ENCODE data around the gene CRTC3. TPM values are rescaled to one million over a fixed set of nuclear protein-coding genes. Genes with fewer than 3 reads are reported as not detected.
"Not testable (repeated sequence)": the region's sequence is repeated elsewhere in the genome, so short reads cannot be mapped to it uniquely, and the experiment has no call there.

The CRTC3 gene
- total RNA-seq, 2 experiments from 2014 or later = 86.0 to 89.3 TPM

DNA sequence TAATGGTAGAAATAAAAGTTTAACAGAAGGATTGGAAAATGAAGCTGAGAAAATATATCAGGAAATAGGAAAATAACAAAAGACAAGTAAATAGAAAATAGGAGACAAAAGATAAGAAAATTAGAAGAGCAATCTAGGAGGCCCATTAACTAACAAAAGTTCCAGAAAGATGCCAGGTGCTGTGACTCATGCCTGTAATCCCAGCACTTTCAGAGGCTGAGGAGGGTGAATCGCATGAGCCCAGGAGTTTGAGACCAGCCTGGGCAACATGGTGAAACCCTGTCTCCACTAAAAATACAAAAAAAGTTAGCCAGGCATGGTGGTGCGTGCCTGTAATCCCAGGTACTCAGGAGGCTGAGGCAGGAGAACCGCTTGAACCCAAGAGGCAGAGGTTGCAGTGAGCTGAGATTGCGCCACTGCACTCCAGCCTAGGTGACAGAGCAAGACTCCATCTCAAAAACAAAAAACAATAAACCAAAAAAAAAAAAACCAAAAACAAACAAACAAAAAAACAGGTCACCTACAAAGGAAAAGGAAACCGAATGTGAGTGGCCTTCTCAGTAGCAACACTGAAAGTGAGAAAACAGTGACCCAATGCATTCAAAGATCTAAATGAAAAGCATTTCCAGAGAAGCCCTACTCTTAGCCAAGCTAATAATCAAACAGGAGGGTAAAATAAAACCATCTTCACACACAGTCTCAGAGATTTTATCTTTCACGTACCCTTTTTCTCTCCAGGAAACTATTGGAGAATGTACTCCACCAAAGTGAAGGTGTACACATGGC, 5.5 kb upstream of the CRTC3 start:
- H3K27ac Mint-ChIP-seq = peak overlapping the region; percentile 48
- peaks cover 27% of the 10 kb centered on the region for H3K4me1 Mint-ChIP-seq
- not testable (repeated sequence) for H3K27me3 Mint-ChIP-seq; H3K4me3 Mint-ChIP-seq; H3K9me3 Mint-ChIP-seq; DNase-seq; H3K36me3 Mint-ChIP-seq (ENCODE audit: low read depth)
- ChIA-PET CTCF (interaction anchor here (0.8 kb wide), 1 partner anchor 221 kb away, joined by 3 read pairs; no protein-coding TSS in a partner anchor), POLR2A (interaction anchor here (0.7 to 2.3 kb wide), 3 partner anchors 15 to 193 kb away, joined by 3 to 8 read pairs (median 3); no protein-coding TSS in a partner anchor)

- Mint-ChIP-seq H3K4me3 (peak overlapping the region; percentile 73), H3K4me1 (peaks cover 50% of the 10 kb centered on the region), H3K36me3 (ENCODE audit: low read depth) (peaks cover 30% of the 10 kb centered on the region), H3K27ac (peak overlapping the region; percentile 79), H3K27me3 (no peaks in the 10 kb centered on the region), H3K9me3 (no peaks in the 10 kb centered on the region)
- ChIA-PET CTCF (interaction anchor here (0.6 kb wide), 2 partner anchors 50 to 103 kb away, joined by 3 to 4 read pairs; no protein-coding TSS in a partner anchor), POLR2A (interaction anchor here (0.7 to 3.2 kb wide), 4 partner anchors 10 to 402 kb away, joined by 6 to 22 read pairs (median 14); no protein-coding TSS in a partner anchor)
- no peak for DNase-seq
Observed at GRCh38 chr15:90529011-90529370, 732 bp upstream of the CRTC3 start.

- Mint-ChIP-seq H3K4me3 (peak overlapping the region; percentile 94), H3K9me3 (no peaks in the 10 kb centered on the region), H3K27ac (peak overlapping the region; percentile 72), H3K36me3 (ENCODE audit: low read depth) (peaks cover 36% of the 10 kb centered on the region), H3K27me3 (no peaks in the 10 kb centered on the region), H3K4me1 (peaks cover 51% of the 10 kb centered on the region)
- ChIA-PET CTCF (interaction anchor here (0.6 to 2.5 kb wide), 14 partner anchors 8 to 401 kb away, joined by 3 to 10 read pairs (median 4); partner anchors contain the start of gene HDDC3), POLR2A (interaction anchor here (0.6 to 3.2 kb wide), 34 partner anchors 9 to 431 kb away, joined by 3 to 53 read pairs (median 4); partner anchors contain the start of genes BLM, IQGAP1 and UNC45A)
- peak; percentile 60 for DNase-seq
Observed at GRCh38 chr15:90530250-90531051, 728 bp downstream of the CRTC3 start.

- ChIA-PET POLR2A (interaction anchor here (0.8 to 3.2 kb wide), 28 partner anchors 8 to 404 kb away, joined by 3 to 53 read pairs (median 4); partner anchors contain the start of genes BLM, IQGAP1 and UNC45A), CTCF (interaction anchor here (0.8 to 2.5 kb wide), 9 partner anchors 7 to 230 kb away, joined by 3 to 10 read pairs (median 4); no protein-coding TSS in a partner anchor)
- peaks cover 38% of the 10 kb centered on the region for H3K36me3 Mint-ChIP-seq (ENCODE audit: low read depth)
- DNase-seq = no peak
- H3K9me3 Mint-ChIP-seq = no peaks in the 10 kb centered on the region
- H3K27me3 Mint-ChIP-seq = no peaks in the 10 kb centered on the region
- H3K4me1 Mint-ChIP-seq = peaks cover 55% of the 10 kb centered on the region
- H3K4me3 Mint-ChIP-seq = peak overlapping the region; percentile 94
- H3K27ac Mint-ChIP-seq = peak overlapping the region; percentile 72
Observed at GRCh38 chr15:90531147-90531546, 1.4 kb downstream of the CRTC3 start.

DNA sequence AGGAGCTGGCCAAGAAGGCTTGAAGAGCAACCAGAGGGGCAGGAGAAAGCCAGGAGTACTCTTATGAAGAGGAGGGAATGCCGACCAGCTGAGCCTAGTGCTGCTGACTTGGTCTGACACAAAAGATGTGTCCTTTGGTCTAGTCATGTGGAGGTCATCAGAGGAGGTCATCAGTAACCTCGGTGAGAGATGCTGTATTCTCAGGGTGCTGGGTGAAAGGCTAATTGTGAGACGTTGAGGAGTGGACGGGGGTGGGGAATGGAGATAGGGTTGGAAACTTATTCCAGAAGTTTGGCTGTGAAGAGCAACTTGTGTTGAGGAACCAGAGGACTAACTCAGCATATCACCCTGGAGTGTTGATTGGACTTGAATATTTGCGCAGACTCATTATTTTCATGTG, 5.5 kb downstream of the CRTC3 start:
- DNase-seq = no peak
- ChIA-PET CTCF (interaction anchor here (0.6 to 1.2 kb wide), 2 partner anchors 10 to 14 kb away, joined by 3 to 4 read pairs; no protein-coding TSS in a partner anchor), POLR2A (interaction anchor here (1.3 kb wide), 1 partner anchor 38 kb away, joined by 3 read pairs; no protein-coding TSS in a partner anchor)
- H3K27ac Mint-ChIP-seq = no peak overlapping the region
- no peaks in the 10 kb centered on the region for H3K9me3 Mint-ChIP-seq
- H3K4me1 Mint-ChIP-seq = peaks cover 79% of the 10 kb centered on the region
- H3K36me3 Mint-ChIP-seq (ENCODE audit: low read depth) = peaks cover 67% of the 10 kb centered on the region
- no peaks in the 10 kb centered on the region for H3K27me3 Mint-ChIP-seq
- no peak overlapping the region for H3K4me3 Mint-ChIP-seq

DNA sequence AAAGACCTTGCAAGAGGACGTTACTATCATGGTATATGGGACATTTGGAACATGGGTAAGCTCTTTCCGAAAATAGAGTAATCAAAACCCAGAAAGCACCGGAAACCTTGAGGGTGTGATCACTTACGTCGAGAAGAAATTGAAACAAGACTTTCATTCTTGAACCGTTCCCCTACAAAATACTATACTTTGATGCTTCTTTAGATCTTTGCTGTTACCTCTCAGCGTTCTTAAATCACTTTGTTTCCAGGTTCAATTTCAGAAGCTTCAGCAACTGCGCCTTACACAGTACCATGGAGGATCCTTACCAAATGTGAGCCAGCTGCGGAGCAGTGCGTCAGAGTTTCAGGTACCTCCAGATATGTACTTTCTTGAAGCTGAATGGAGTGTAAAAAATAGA, 10.1 kb downstream of the CRTC3 start:
- ChIA-PET POLR2A (interaction anchor here (0.5 to 2.9 kb wide), 32 partner anchors 8 to 392 kb away, joined by 3 to 53 read pairs (median 6); partner anchors contain the start of genes BLM, CRTC3, HDDC3 and IQGAP1), CTCF (interaction anchor here (0.7 to 1.9 kb wide), 15 partner anchors 9 to 346 kb away, joined by 3 to 9 read pairs (median 6); no protein-coding TSS in a partner anchor)
- Mint-ChIP-seq H3K9me3 (no peaks in the 10 kb centered on the region), H3K27ac (peak overlapping the region; percentile 95), H3K4me3 (peak overlapping the region; percentile 84), H3K27me3 (no peaks in the 10 kb centered on the region), H3K36me3 (ENCODE audit: low read depth) (peaks cover 65% of the 10 kb centered on the region), H3K4me1 (peaks cover 69% of the 10 kb centered on the region)
- no peak for DNase-seq

DNA sequence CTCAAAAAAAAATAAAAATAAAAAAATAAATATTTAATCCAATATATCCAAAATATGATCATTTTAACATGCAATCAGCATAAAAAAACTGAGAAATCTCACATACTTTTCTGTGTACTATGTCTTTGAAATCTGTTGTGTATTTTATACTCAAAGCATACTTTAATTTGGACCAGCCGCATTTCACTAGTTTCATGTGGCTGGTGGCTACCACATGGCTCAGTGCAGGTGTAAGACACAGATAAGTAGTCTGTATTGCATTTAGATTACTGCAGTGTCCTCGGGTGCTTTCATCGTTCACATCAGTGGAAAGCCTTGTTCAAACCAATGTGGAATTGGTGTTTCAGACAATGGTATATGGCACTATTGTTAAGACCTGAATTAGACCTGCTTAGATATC, 11.0 kb downstream of the CRTC3 start:
- peak overlapping the region; percentile 67 for H3K27ac Mint-ChIP-seq
- no peak for DNase-seq
- no peaks in the 10 kb centered on the region for H3K9me3 Mint-ChIP-seq
- CTCF ChIA-PET = interaction anchor here (0.9 to 1.8 kb wide), 5 partner anchors 10 to 238 kb away, joined by 3 to 8 read pairs (median 7); no protein-coding TSS in a partner anchor
- H3K4me3 Mint-ChIP-seq = peak overlapping the region; percentile 61
- no peaks in the 10 kb centered on the region for H3K27me3 Mint-ChIP-seq
- peaks cover 65% of the 10 kb centered on the region for H3K36me3 Mint-ChIP-seq (ENCODE audit: low read depth)
- POLR2A ChIA-PET = interaction anchor here (0.9 to 2.9 kb wide), 13 partner anchors 10 to 389 kb away, joined by 3 to 53 read pairs (median 7); partner anchors contain the start of genes CRTC3 and NGRN
- peaks cover 66% of the 10 kb centered on the region for H3K4me1 Mint-ChIP-seq

- Mint-ChIP-seq H3K27ac (no peak overlapping the region), H3K36me3 (ENCODE audit: low read depth) (peaks cover 59% of the 10 kb centered on the region), H3K4me1 (peaks cover 53% of the 10 kb centered on the region), H3K27me3 (no peaks in the 10 kb centered on the region), H3K4me3 (no peak overlapping the region), H3K9me3 (no peaks in the 10 kb centered on the region)
- ChIA-PET CTCF (interaction anchor here (1.4 to 2.2 kb wide), 3 partner anchors 11 to 16 kb away, joined by 3 to 10 read pairs (median 5); no protein-coding TSS in a partner anchor), POLR2A (interaction anchor here (0.6 to 1.1 kb wide), 2 partner anchors 11 to 17 kb away, joined by 3 to 4 read pairs; no protein-coding TSS in a partner anchor)
- no peak for DNase-seq
Observed at GRCh38 chr15:90545095-90545494, 15.4 kb downstream of the CRTC3 start.

DNA sequence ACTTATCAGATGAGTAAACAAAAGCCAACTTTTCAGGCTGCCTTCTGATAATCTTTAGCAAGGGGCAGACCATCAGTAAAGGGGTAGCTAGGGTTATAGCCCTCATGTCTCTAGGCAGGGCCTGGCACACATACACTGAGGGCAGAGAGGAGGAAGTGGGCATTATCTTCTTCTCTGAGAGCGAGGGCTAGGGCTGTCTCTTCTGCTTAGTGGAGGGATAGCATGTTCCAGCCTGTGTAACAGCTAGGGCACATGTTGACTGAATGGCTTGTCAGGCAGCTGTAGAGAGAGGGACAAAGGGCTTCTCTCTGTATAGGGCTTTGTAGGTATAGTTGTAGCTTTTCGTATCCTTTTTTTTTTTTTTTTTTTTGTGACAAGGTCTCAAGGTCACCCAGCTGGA, 17.8 kb downstream of the CRTC3 start:
- H3K4me3 Mint-ChIP-seq = no peak overlapping the region
- H3K36me3 Mint-ChIP-seq (ENCODE audit: low read depth) = peaks cover 64% of the 10 kb centered on the region
- H3K9me3 Mint-ChIP-seq = no peaks in the 10 kb centered on the region
- peaks cover 47% of the 10 kb centered on the region for H3K4me1 Mint-ChIP-seq
- CTCF ChIA-PET = interaction anchor here (0.7 kb wide), 1 partner anchor 53 kb away, joined by 3 read pairs; no protein-coding TSS in a partner anchor
- H3K27me3 Mint-ChIP-seq = no peaks in the 10 kb centered on the region
- DNase-seq = no peak
- H3K27ac Mint-ChIP-seq = no peak overlapping the region
- POLR2A ChIA-PET = interaction anchor here (0.9 to 1.8 kb wide), 3 partner anchors 8 to 17 kb away, joined by 3 to 6 read pairs (median 5); no protein-coding TSS in a partner anchor

DNA sequence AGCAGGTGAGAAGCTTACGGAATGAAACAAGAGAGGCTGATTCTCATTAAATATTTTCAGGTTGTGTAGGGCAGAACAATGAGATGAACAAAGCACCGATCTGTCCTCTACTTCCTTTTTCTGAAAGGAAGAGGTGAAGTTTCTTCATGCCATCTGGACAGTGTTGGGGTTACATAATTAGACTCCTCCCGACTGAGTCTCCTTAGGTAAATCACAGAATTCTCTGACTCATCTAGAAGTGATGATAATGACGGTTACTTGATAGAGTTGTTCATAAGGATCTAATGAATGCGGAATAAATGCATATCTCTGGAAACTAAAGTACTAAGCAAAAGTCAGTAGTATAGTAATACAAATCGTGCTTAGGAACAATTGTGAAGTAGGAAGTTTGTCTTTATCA, 21.2 kb downstream of the CRTC3 start:
- no peak overlapping the region for H3K27ac Mint-ChIP-seq
- no peak overlapping the region for H3K4me3 Mint-ChIP-seq
- peaks cover 39% of the 10 kb centered on the region for H3K4me1 Mint-ChIP-seq

DNA sequence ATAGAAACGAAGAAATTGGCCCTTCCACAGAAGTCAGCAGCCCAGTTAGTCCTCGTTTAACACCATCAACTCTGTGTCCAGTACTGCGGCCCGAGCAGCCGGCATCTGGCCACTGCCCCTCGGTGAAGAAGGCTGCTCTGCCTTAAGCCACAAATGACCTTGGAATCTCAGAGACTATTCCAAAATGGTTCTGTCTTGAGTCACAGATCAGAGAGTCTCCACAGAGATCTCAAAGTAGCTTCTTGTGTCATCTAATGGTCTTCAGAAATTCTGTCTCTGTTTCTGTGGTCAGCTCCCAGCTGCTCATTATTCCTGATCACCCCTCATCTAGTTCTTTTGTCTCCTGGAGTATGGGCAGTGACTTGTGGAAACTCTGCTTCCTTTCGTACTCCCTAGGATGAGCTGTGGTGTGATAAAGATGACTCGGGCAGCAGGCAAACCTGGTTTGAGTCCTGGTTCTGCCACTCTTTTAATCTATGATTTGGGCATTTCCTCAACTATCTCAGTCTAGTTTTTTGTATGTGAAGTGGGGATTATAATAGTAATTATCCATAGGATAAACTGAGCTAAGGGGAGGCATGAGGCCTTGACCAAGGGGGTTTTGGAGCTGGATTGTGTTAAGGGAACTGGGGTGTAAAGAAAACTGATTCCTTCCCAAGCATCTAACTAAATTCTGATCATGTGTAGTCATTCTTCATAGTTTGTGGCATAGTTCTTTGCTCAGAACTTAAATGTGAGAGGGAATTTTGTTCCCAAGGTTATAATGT, 22.6 kb downstream of the CRTC3 start:
- peaks cover 60% of the 10 kb centered on the region for H3K36me3 Mint-ChIP-seq (ENCODE audit: low read depth)
- ChIA-PET CTCF (no interaction called here), POLR2A (interaction anchor here (0.6 to 1.3 kb wide), 4 partner anchors 9 to 21 kb away, joined by 3 to 6 read pairs (median 4); no protein-coding TSS in a partner anchor)
- H3K27ac Mint-ChIP-seq = no peak overlapping the region
- H3K4me3 Mint-ChIP-seq = no peak overlapping the region
- no peak for DNase-seq
- H3K4me1 Mint-ChIP-seq = peaks cover 40% of the 10 kb centered on the region
- H3K27me3 Mint-ChIP-seq = no peaks in the 10 kb centered on the region
- no peaks in the 10 kb centered on the region for H3K9me3 Mint-ChIP-seq

More for the DNA sequence above, 21.2 kb downstream of the CRTC3 start:
- POLR2A ChIA-PET = no interaction called here
- CTCF ChIA-PET = no interaction called here
- no peaks in the 10 kb centered on the region for H3K9me3 Mint-ChIP-seq
- DNase-seq = no peak
- peaks cover 60% of the 10 kb centered on the region for H3K36me3 Mint-ChIP-seq (ENCODE audit: low read depth)
- H3K27me3 Mint-ChIP-seq = no peaks in the 10 kb centered on the region

DNA sequence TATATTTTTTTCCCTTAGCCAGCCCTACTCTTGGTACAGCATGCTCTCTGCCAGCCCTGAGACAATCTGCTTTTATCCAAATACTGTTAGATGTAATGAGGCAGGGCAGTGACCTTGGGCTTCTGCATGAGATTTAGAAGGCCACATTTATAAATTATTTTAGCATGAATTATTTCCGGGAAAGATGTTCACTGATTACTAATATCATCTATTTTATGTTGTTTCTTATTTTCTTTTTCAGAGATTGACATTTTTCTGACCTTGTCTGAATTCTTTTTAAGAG, 23.1 kb downstream of the CRTC3 start:
- Mint-ChIP-seq H3K4me1 (peaks cover 38% of the 10 kb centered on the region), H3K9me3 (no peaks in the 10 kb centered on the region), H3K27ac (no peak overlapping the region), H3K27me3 (no peaks in the 10 kb centered on the region), H3K4me3 (no peak overlapping the region), H3K36me3 (ENCODE audit: low read depth) (peaks cover 60% of the 10 kb centered on the region)
- DNase-seq = no peak
- ChIA-PET POLR2A (interaction anchor here (0.8 to 1.3 kb wide), 3 partner anchors 9 to 22 kb away, joined by 4 to 6 read pairs (median 5); no protein-coding TSS in a partner anchor), CTCF (no interaction called here)

Measured in activated CD4-positive, alpha-beta memory T cell treated with anti-CD3 and anti-CD28 coated beads, Interleukin-2, amount 10 ng/mL, durations not matched to agents 7 days and 5 days (primary cell).